Prostate gland (tissue), 2 donors: ENCODE measurements around the gene SYNPO2L. TPM values are rescaled to one million over a fixed set of nuclear protein-coding genes. Genes with fewer than 3 reads are reported as not detected.
A peak's percentile ranks its signal among the peaks of the same experiment; 100 is the strongest.

Source experiments
- DNase-seq: peaks from one replicate; pipeline ENCODE4 v3.0.0-alpha.2; 2019; ENCODE audit warnings: low spot score
- H3K27ac ChIP-seq, 2 donors: fragments of 200-600 bp; sonication (generic); 2 replicates each; pipeline ENCODE4 v1.5.1; 2017 to 2019
- H3K27me3 ChIP-seq: fragments of 200-600 bp; sonication (generic); replicated peaks from 2 replicates; pipeline ENCODE4 v1.5.1; 2019; ENCODE audit not compliant: insufficient read depth
- H3K36me3 ChIP-seq, 2 donors: fragments of 200-600 bp; sonication (generic); 1 replicate in 1 of 2; 2 replicates in 1 of 2; pipeline versions ENCODE4 v1.5.1 to v1.8.1; 2017 to 2019
- H3K4me1 ChIP-seq: fragments of 200-600 bp; sonication (generic); replicated peaks from 2 replicates; pipeline ENCODE4 v1.5.1; 2019
- H3K4me3 ChIP-seq, 2 donors: fragments of 200-600 bp; sonication (generic); 2 replicates each; pipeline ENCODE4 v1.5.1; 2017 to 2019
- H3K9me3 ChIP-seq: fragments of 200-600 bp; sonication (generic); 2 replicates; pipeline ENCODE4 v1.5.1; 2017
- CTCF ChIP-seq, 4 experiments: fragments of 200-600 bp in 2 of 4; fragments of 450-650 bp in 2 of 4; sonication (generic) in 2 of 4; IDR thresholded peaks; 1 replicate in 3 of 4; 2 replicates in 1 of 4; pipeline ENCODE4 v1.5.1; 2016 to 2019; ENCODE audit warnings: antibody characterized with exemption in 4 of 4, mild to moderate bottlenecking in 2 of 4, moderate library complexity in 2 of 4
- POLR2A ChIP-seq: fragments of 450-650 bp; IDR thresholded peaks from one replicate; pipeline ENCODE4 v1.6.1; 2016; ENCODE audit warnings: antibody characterized with exemption, mild to moderate bottlenecking
- POLR2AphosphoS5 ChIP-seq: sonication (generic); formaldehyde crosslinking; IDR thresholded peaks from one replicate; pipeline ENCODE4 v1.6.1; 2017; ENCODE audit warnings: antibody characterized with exemption
- WGBS: methylation state at CpG from one replicate; pipeline ENCODE4 v1.1.5; 2018; 5-methylcytosine and 5-hydroxymethylcytosine counted together
- intact Hi-C: fragments of 100-400 bp; cut with DNase I; formaldehyde crosslinking; loops from one replicate; pipeline ENCODE4 v1.14.2; 2022
- total RNA-seq, 2 donors: library from RNA; depleted of rRNA; stranded (reverse); fragments of >200 nt; gene quantifications; one replicate each; pipeline ENCODE4 v1.1.0, GENCODE V29; 2016

The SYNPO2L gene
- total RNA-seq, 2 donors from 2014 or later, result 0.23 to 0.77 TPM

- TF ChIP-seq POLR2A (no peak), CTCF (IDR thresholded peaks at IDR 0.05) (no peak), POLR2AphosphoS5 (no peak)
- Histone ChIP-seq H3K36me3 (no peaks in the 10 kb centered on the region), H3K4me3 (no peak overlapping the region), H3K27me3 (no peaks in the 10 kb centered on the region), H3K27ac (no peak overlapping the region), H3K4me1 (no peaks in the 10 kb centered on the region), H3K9me3 (no peaks in the 10 kb centered on the region)
- intact Hi-C loops, result no loop called here
- DNase-seq, result no peak
- 89% methylated on average over 3 of the region's 3 CpGs for WGBS
Observed at GRCh38 chr10:73614720-73615119, 41.1 kb downstream of the SYNPO2L start.

- H3K27ac ChIP-seq, result no peak overlapping the region
- no peaks in the 10 kb centered on the region for H3K4me1 ChIP-seq
- no peaks in the 10 kb centered on the region for H3K36me3 ChIP-seq
- no peaks in the 10 kb centered on the region for H3K27me3 ChIP-seq
- no peaks in the 10 kb centered on the region for H3K9me3 ChIP-seq
- TF ChIP-seq CTCF (IDR thresholded peaks at IDR 0.05) (no peak), POLR2AphosphoS5 (no peak), POLR2A (no peak)
- intact Hi-C loops, result no loop called here
- 87% methylated on average over 4 of the region's 4 CpGs for WGBS
- DNase-seq, result no peak
- no peak overlapping the region for H3K4me3 ChIP-seq
Observed at GRCh38 chr10:73609116-73609515, 46.7 kb downstream of the SYNPO2L start.

- Histone ChIP-seq H3K36me3 (no peaks in the 10 kb centered on the region), H3K27me3 (no peaks in the 10 kb centered on the region), H3K27ac (peak overlapping the region; percentile 44 to 61), H3K9me3 (no peaks in the 10 kb centered on the region), H3K4me3 (no peak overlapping the region), H3K4me1 (no peaks in the 10 kb centered on the region)
- TF ChIP-seq POLR2A, result no peak
- peak; percentile 96 for TF ChIP-seq POLR2AphosphoS5
- TF ChIP-seq CTCF (IDR thresholded peaks at IDR 0.05), result peak in 1 of 4 experiments; percentile 37
- 44% methylated on average over 3 of the region's 3 CpGs for WGBS
- DNase-seq, result peak; percentile 94
- intact Hi-C loops, result no loop called here
Observed at GRCh38 chr10:73601486-73601921, 54.3 kb downstream of the SYNPO2L start.

- DNase-seq, result no peak
- Histone ChIP-seq H3K4me1 (no peaks in the 10 kb centered on the region), H3K27ac (no peak overlapping the region), H3K4me3 (no peak overlapping the region), H3K9me3 (no peaks in the 10 kb centered on the region), H3K27me3 (no peaks in the 10 kb centered on the region), H3K36me3 (no peaks in the 10 kb centered on the region)
- intact Hi-C loops, result no loop called here
- WGBS, result 100% methylated on average over 1 of the region's 1 CpG
- no peak for TF ChIP-seq CTCF (IDR thresholded peaks at IDR 0.05)
- no peak for TF ChIP-seq POLR2A
- no peak for TF ChIP-seq POLR2AphosphoS5
Observed at GRCh38 chr10:73597346-73597745, 58.5 kb downstream of the SYNPO2L start.

Other genes with a start within 250 kb of the SYNPO2L start
- 100 to 1,000 TPM in 1 of 2 donors, 10 to 100 TPM in 1; 98.9 to 117 TPM for gene ANXA7, start 242.0 kb downstream of the SYNPO2L start, total RNA-seq
- gene MSS51, start 222.5 kb downstream of the SYNPO2L start, total RNA-seq, result 1 to 10 TPM; 2.2 to 2.4 TPM
- 10 to 100 TPM; 38.6 to 44.3 TPM for gene PPP3CB, start 160.0 kb downstream of the SYNPO2L start, total RNA-seq
- 10 to 100 TPM; 53.0 to 79.6 TPM for gene USP54, start 64.7 kb downstream of the SYNPO2L start, total RNA-seq
- 1 to 10 TPM; 1.6 to 3.3 TPM for gene MYOZ1, start 14.6 kb downstream of the SYNPO2L start, total RNA-seq
- gene AGAP5, start 42.1 kb upstream of the SYNPO2L start, total RNA-seq, result 1 to 10 TPM; 8.3 to 9.7 TPM
- 10 to 100 TPM; 80.7 to 87.6 TPM for gene SEC24C, start 88.3 kb upstream of the SYNPO2L start, total RNA-seq
- 10 to 100 TPM; 33.2 to 55.6 TPM for gene CHCHD1, start 126.0 kb upstream of the SYNPO2L start, total RNA-seq
- 100 to 1,000 TPM in 1 of 2 donors, 10 to 100 TPM in 1; 80.6 to 246 TPM for gene ZSWIM8, start 129.6 kb upstream of the SYNPO2L start, total RNA-seq
- gene NDST2, start 155.6 kb upstream of the SYNPO2L start, total RNA-seq, result 10 to 100 TPM; 39.7 to 57.4 TPM
- gene CAMK2G, start 218.5 kb upstream of the SYNPO2L start, total RNA-seq, result 10 to 100 TPM; 41.9 to 47.8 TPM